GM10248 (cell line): ENCODE results near the gene ZNF524.

ENCODE experiments used
- CTCF ChIA-PET: fragments of 300-600 bp; sonication (Branson Sonifier 250); formaldehyde crosslinking; extraction: SDS; loops from one replicate; lab custom pipeline; 2021; ENCODE audit warnings: antibody characterized with exemption; lab: Yijun Ruan, JAX
- POLR2A ChIA-PET: fragments of 350-650 bp; sonication (Branson Sonifier 250); formaldehyde crosslinking; extraction: SDS; loops from one replicate; lab custom pipeline; 2020; ENCODE audit warnings: antibody characterized with exemption; lab: Yijun Ruan, JAX
- DNase-seq: peaks from one replicate; pipeline ENCODE4 v3.0.0; 2012; ENCODE audit errors: extremely low spot score
- CTCF ChIP-seq: IDR thresholded peaks from 2 replicates; pipeline ENCODE4 v1.5.1; 2012; ENCODE audit warnings: mild to moderate bottlenecking, low read depth; ENCODE audit errors: extremely low read depth, missing control alignments, control extremely low read depth

Gene ZNF524

GRCh38 chr19:55638864-55639359 lies 38.8 kb downstream of the ZNF524 start:
- ChIA-PET POLR2A (interaction anchor here (0.6 kb wide), 1 partner anchor 16 kb away, joined by 7 read pairs; no protein-coding TSS in a partner anchor), CTCF (interaction anchor here (1.3 to 9.0 kb wide), 6 partner anchors 8 to 694 kb away, joined by 3 to 84 read pairs (median 4); partner anchors contain the start of genes CCDC106 and U2AF2)
- no peak for DNase-seq
- TF ChIP-seq CTCF: peak; percentile 43

- CTCF ChIA-PET: interaction anchor here (0.6 to 2.2 kb wide), 3 partner anchors 14 to 499 kb away, joined by 3 to 10 read pairs (median 3); partner anchors contain the start of gene U2AF2
- peak; percentile 68 for TF ChIP-seq CTCF
- DNase-seq: peak; percentile 60
- POLR2A ChIA-PET: interaction anchor here (0.6 kb wide), 1 partner anchor 238 kb away, joined by 4 read pairs; no protein-coding TSS in a partner anchor
These were observed 40.0 kb downstream of the ZNF524 start for GRCh38 chr19:55640043-55640576.

GRCh38 chr19:55640577-55641425 lies 40.7 kb downstream of the ZNF524 start, which contains the start of gene ZNF580:
ZNF580 (plus strand) TSS chr19:55641002; CDS start chr19:55642509, 1,507 bp downstream.
- ChIA-PET POLR2A (interaction anchor here (0.6 to 0.7 kb wide), 2 partner anchors 238 to 673 kb away, joined by 4 read pairs; no protein-coding TSS in a partner anchor), CTCF (interaction anchor here (0.6 to 2.2 kb wide), 2 partner anchors 14 to 500 kb away, joined by 3 to 10 read pairs; partner anchors contain the start of gene U2AF2)
- DNase-seq: peak; percentile 73
- no peak for TF ChIP-seq CTCF

- no peak for TF ChIP-seq CTCF
- peak; percentile 42 for DNase-seq
- ChIA-PET CTCF (interaction anchor here (1.9 to 5.0 kb wide), 3 partner anchors 8 to 13 kb away, joined by 9 to 31 read pairs (median 10); partner anchors contain the start of gene U2AF2), POLR2A (interaction anchor here (0.7 kb wide), 1 partner anchor 672 kb away, joined by 4 read pairs; no protein-coding TSS in a partner anchor)
These were observed 41.5 kb downstream of the ZNF524 start for GRCh38 chr19:55641426-55642152.

- TF ChIP-seq CTCF: no peak
- no peak for DNase-seq
- ChIA-PET CTCF (interaction anchor here (1.0 to 5.0 kb wide), 5 partner anchors 9 to 14 kb away, joined by 3 to 31 read pairs (median 9); partner anchors contain the start of gene U2AF2), POLR2A (interaction anchor here (0.8 kb wide), 1 partner anchor 13 kb away, joined by 4 read pairs; the partner anchor contains the start of gene U2AF2)
These were observed 42.3 kb downstream of the ZNF524 start for GRCh38 chr19:55642153-55643002.
